HG03558 (cell line): Measurements from ENCODE around the gene ARHGAP8.
"Not testable (repeated sequence)": the region's sequence is repeated elsewhere in the genome, so short reads cannot be mapped to it uniquely, and the experiment has no call there.

ENCODE experiments used
- ATAC-seq: cut with Tn5 transposase; IDR thresholded peaks from one replicate; pipeline ENCODE4 v1.9.1; 2021; ENCODE audit warnings: moderate number of reproducible peaks; ENCODE audit not compliant: unreplicated experiment; ENCODE audit errors: extremely low read depth

The ARHGAP8 gene

DNA sequence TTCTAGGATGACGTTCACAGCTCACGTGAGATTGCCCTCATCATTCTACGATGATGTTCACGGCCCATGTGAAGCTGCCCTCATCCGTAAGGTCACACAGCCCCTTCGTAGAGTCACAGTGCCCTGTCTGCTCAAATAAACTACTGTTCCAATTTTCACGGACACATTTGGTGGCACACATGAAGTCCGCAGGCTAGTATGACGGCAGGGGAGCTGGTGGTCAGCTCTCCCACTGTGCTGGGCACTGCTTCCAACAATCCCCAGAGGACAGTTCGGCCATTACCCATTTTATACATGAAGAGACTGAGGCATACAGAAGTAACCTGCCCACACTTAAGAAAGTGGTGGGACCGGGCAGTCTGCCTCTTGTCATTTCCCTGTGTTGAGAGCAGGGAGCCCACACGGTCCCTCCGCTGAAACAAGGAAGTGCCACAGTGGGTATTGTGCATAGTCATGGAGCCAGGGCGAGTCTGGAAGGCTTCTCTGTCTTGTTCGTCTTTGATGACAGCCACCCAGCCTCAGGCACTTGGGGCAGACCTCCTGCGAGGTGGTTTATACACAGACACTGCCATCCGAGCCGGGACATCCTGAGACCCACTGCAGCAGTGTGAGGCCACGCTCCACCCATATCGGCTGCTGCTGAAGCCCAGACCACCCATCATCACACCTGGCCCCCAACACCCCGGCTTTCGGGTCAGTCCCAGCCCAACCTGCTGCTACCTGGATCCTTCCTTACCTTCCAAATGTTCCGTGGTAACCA is 143.1 kb downstream of the ARHGAP8 start:
- no peak for ATAC-seq

- ATAC-seq = no peak
Observed at GRCh38 chr22:44898236-44898635, 145.9 kb downstream of the ARHGAP8 start.

- ATAC-seq = no peak
Observed at GRCh38 chr22:44901301-44901700, 148.9 kb downstream of the ARHGAP8 start.

GRCh38 chr22:44903164-44903563 is 150.8 kb downstream of the ARHGAP8 start:
- ATAC-seq = not testable (repeated sequence)

DNA sequence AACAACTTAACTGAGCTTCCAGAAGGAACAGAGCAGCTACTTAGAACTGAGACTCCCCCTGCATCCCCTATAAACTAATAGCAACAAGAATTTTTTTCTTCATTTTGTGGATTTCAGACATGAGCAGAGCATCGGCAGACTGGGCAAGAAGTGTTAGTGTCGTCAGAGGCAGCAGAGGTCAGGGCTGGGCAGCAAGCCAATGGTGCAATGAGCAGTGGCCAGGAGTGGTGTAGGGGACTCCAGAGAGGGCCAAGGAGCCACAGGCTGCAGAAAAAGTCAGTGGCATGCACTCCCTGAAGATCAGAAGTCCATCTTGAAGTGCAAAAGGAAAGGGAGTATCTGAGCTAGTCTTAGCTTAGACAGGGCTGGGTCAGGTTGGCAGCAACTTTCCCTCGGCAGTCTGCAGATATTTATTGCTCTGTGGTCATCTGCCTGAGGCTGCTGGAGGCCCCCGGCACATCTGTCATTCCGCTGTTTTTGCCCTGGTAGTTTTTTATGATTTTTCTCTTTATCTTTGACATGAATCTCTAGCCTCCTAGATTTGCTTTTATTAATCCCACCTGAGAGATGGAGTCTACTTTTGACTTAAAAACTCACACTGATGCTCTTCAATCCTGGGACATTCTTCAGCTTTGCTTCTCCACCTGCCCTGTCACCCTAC is 152.2 kb downstream of the ARHGAP8 start:
- not testable (repeated sequence) for ATAC-seq

GRCh38 chr22:44906248-44906936 is 154.0 kb downstream of the ARHGAP8 start:
- ATAC-seq = no peak

- no peak for ATAC-seq
Observed at GRCh38 chr22:44906999-44907644, 154.7 kb downstream of the ARHGAP8 start.

DNA sequence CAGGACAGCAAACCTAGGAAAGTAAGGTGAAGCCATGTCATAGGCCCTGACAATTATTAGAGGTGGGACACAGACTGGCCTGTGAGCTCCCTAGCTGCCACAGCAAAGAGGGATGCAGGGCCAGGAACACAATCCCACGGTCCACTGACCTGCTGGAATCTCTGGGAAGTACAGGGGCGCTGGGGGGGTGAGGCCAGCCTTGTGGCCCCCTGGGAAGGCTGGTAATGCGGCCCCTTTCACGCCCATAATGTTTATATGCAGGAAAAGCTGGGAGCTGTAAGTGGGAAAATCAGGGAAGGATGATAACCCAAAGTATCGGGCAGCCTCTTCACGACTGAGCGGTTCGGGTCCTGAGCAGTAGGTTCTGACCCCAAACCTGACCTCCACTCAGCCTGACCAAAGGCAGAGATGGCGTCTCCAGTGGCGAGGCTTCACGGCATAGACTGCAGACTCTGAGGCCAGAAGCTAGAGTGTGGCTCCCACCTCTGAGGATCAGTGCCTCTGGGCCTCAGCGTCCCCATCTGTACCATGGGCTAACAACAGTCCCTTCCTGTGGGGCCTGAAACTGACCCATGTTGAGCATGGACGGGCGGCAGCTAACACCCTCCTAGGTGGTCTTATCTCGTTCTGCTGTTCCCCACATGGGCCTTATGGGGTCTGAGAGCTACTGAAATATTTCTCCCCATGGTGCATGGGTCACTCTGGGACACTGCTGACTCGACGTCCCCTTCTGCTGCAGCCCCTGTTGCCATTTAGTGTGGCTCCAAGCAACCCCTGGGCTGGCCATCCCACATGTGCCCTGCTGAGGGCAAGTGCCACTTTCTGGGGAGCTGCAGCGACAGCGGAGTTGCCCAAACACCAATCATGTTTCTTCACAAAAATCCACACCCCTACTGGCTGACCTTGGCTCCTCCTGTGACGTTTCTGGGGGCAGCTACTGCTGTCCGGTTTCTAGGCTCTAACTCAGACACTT is 155.7 kb downstream of the ARHGAP8 start:
- ATAC-seq = no peak

GRCh38 chr22:44909241-44909640 is 156.9 kb downstream of the ARHGAP8 start:
- no peak for ATAC-seq
